Measurements from ENCODE around the gene SLC16A8.

SLC16A8 gene

DNA sequence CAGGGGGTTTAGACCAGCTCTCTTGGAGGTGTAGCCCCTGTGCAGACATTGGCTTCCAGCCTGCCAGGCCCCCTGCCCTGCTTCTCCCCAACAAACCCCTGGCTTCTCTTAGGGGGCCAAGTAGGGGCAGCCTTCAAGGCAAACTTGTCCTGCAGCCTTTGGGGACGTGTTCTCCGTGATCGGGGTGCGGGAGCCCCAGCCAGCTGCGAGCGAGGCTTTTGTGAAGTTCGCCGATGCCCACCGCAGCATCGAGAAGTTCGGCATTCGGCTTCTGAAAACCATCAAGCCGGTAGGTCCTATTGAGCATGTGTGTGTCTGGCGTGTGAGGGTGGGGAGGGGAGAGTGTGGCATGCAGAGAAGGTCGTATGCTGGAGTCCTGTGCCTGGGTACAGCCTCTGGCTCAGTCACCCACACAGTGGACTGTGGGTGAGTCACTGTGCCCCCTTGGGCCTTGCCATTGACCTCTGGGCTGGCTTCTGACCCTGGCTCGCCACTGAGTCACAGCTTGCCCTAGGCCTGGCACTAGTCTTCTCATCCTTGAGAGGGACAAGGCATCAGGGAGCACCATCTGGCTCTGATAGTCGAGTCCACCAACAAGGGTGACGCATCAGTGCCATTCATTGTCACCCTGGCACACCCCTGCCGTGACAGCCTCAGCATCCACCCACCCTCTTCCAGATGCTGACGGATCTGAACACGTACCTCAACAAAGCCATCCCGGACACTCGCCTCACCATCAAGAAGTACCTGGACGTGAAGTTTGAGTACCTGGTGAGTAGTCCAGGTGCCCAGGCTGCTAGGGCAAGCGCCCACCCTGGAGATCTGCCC is 11.4 kb downstream of the SLC16A8 start:
- DNase-seq (ENCODE audit: low spot score): no peak

DNA sequence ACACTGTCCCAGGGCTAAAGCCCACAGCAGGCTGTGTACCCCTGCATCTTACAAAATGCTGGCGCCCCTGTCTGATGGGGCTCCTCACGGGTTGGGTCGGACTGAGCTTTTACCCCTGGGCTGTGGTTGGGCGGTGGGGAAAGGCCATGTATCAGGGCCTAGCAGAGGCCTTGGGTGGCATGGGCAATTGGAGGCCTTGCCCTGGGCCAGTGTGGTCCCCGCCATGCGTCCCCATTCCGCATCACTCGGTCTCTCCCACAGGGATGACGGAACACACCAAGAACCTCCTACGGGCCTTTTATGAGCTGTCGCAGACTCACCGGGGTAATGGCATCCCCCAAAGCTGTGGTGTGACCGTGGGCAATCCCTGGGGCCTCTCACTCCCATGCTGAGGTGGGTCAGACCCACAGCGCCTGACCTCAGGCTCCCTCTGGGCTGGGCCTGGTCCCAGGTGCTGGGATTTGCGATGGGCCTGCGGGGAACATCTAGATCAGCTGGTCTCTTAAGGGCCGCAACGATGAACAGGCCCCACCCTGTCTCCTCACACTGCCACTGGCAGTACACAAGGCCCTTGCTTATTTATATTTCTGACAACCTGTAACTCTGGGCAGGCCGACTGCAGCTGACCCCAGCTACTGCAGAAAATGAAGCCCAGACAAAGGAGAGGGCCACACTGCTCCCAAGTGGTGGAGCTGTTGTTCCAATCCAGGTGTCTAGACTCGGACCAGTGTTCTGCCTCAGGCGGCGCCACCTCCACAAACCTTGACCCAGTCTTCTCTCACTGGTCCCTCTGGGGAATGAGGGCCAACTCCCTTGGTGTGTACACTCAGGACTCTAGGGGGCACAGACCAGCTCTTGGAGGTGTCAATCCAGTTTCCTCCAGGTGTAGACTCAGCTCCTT is 12.3 kb downstream of the SLC16A8 start:
- DNase-seq (ENCODE audit: low spot score): no peak

DNA sequence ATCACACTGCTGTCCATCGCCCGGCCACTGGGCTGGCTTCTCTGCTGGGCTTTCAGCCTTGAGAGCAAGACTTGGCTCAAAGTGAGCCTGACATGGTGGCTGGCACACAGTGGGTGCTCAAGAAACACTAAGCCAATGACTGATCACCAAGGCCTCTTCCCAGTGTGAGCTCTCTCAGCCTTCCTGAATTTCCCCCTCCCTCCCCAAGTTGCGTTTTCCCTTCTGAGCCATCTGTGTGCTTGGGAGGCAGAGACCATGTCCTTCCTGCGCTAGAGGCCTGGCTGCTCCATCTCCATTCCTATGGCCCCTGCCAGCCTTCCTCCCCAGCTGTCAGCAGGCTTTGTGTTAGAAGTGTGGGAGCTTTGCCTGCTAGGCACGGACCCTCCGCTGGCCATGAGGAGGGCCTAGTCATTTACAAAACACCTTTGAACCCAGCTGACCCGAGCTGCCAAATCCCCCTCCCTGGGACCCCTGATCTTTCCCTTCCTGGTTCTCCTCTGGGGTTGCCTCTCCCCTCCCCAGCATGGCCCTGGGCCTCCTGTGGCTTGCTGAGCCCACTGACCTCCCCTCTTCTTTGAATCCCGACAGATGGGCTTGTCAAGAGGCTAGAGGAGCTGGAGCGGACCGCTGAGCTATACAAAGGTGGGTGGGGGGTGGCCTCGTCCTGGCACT is 13.6 kb downstream of the SLC16A8 start:
- no peak for DNase-seq (ENCODE audit: low spot score)

DNA sequence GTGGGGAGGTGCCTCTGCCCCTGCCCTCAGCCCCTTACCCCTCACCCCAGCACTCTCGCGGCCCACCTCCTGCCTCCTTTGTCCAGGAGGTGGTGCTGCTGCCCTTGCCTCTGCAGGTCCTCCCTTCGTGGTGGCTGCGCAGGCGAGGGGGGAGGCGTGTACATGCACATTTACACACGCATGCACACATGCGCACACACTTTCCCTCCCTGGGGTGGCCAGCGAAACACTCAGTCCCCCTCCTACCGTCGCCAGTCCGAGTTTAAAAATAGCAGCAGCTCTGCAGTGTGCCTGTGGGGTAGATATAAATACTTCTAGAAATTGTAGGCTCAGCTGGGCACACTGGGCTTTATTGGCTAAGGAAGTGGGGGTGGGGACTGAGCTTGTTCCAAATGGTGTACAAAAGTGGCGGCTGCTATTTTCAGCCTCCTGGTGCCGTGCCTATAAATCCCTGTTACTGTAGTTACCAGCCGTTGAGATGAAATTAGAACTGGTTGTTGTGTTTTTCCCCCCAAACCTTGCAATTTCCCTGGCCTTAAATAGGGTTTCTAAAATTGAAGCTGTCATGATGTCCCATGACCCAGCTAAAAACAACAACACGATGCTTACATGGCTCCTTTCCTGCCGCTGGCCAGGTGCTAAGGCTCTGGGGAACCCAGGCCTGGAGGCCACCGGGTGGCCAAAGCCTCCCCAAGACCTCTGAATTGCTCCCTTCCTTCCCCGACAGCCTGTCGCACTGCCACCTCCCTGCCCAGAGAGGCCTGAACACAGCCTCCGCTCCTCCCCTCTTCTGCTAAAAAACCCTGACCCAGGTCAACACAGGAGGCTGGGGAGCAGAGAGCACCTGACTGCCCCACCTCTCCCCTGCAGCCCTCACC is 14.4 kb downstream of the SLC16A8 start:
- DNase-seq (ENCODE audit: low spot score): peak; percentile 86

DNA sequence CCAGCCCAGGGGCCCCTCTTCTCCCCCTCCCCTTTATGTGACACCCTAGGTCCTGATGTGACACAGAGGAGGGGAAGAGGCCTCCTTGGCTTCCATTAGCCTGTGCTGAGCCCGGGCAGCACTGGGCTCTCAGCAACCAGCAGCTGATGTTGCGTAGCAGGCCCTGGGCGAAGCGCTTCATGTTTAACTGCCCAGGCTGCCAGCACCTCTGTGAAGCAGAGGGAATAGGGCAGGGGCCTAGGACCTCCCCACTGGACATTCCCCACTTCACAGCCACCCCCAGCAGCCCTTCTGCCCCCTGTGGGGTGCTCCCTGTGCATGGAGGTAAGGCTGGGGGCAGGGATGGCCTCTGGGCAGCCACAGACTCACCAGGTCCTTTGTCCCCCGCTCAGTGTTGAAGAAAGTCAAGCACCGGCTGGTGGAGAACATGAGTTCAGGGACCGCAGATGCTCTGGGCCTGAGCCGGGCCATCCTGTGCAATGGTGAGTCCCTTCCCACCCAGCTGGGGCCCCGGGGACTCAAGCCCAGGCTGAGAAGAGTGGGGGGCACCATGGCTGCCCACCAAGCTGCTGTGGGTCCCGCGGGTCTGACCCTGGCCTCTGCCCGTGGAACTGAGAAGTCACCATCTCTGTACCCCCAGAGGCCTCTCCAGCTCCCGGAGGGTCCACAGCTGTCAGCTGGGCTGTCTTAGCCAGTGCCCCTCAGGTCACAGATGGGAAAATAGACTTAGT is 15.2 kb downstream of the SLC16A8 start:
- DNase-seq (ENCODE audit: low spot score): no peak

DNA sequence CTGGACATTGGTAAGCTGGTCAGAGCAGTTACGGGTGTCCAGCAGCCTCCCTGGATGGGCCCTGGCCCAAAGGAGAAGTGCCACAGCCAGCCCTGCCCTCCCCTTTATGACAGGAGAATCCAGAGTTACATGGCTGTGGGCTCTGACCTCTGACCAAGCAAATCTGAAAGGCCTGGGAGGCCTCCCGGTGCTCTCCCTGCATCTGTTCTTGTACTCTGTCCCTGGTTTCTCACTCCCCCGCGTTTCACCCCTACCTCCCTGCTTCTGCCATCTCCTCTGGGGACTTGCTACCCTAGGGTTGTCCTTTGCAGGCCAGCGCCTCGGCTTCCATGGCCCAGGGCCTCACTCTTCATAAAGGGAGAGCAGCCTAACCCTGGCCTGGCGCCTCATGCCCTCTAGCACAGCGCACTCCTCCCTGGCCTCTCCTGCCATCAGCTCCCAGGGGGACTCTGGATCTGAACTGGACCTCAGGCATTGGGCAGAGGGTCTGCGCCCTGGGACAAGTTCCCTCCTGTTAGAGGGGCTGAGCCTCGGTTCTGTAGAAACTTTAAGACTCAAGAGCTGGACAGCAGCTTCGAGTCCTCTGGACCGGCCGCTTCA is 16.1 kb downstream of the SLC16A8 start:
- no peak for DNase-seq (ENCODE audit: low spot score)

DNA sequence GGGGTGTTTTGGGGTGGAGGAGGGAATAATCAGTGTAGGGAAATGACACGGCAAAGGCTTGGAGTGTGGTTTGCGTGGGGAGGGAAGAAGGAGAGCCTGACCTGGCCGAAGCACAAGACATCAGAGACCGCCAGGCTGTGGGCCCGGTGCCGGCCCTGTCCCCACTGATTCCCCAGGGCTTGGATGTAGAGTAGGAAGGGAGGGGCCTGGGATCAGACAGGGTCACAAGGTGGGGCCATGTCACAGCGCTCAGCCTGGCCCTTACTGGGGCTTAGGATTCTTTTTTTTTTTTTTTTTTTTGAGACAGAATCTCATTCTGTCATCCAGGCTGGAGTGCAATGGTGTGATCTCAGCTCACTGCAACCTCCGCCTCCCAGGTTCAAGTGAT is 17.0 kb downstream of the SLC16A8 start:
- no peak for DNase-seq (ENCODE audit: low spot score)

DNA sequence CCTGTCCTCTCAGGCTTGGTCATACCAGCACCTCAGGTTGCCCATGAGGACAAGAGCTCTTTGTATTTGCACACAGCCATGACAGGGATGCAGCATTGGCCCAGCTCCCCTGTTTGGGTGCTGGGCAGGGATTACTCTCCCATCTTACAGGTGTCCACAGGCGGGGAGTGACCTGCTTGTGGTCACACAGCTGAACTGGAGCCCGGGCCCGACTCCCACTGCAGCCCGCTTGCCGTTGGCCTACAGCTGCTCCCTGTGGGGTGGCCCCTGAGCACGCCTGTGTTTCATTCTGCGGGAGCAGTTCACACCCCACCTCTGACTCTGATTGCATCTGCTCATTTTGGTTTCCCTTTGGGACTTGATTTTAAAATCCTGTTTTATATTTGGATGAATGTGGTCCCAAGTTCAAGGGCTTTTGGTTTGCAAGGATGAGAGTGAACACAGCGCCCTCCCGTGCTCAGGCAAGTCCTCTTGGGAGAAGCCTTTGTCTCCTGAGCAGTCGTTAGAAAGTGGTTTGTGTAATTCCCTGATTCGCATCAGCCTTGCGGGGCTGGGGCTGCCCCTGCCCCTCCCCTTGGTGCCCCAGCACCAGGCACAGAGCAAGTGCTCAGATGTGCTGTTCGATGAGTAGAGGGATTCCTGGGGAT is 17.5 kb downstream of the SLC16A8 start:
- DNase-seq (ENCODE audit: low spot score): no peak

DNA sequence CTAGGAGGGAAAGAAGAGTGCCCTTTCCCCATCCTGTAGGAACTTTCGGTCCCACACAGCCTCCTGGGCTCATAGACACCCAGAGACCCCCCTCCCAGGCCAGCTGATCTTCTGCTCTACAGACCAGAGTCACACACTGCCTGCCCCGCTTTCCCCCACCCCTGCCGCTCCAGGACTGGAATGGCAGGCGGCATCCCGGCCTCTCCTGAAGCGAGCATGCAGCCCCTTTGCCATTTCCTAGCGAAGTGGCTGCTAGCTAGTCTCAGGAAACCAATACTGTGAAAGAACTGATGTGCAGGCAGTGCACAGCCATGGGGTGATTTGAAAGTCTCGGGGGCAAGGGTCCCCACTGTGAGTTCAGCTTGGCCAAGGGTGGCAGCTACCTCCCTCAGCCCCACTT is 18.4 kb downstream of the SLC16A8 start:
- no peak for DNase-seq (ENCODE audit: low spot score)

DNA sequence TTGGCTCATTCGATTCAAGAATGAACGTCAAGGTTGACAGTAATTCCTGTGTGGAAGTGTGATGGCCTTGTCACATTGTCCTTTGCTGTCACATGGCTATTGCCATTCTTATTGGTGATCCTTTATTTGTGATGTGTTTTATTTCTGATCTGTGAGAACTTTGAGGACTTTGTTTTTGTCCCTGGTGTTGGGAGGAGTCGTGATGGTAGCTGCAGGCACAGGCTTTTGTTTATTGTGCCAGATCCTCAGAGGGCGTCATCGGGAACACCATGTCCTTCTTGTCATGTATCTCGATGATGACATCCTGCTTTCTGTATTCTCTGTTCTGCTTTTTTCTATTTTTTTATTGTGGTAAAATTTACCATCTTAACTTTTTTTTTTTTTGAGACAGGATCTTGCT is 21.2 kb downstream of the SLC16A8 start:
- no peak for DNase-seq (ENCODE audit: low spot score)

DNA sequence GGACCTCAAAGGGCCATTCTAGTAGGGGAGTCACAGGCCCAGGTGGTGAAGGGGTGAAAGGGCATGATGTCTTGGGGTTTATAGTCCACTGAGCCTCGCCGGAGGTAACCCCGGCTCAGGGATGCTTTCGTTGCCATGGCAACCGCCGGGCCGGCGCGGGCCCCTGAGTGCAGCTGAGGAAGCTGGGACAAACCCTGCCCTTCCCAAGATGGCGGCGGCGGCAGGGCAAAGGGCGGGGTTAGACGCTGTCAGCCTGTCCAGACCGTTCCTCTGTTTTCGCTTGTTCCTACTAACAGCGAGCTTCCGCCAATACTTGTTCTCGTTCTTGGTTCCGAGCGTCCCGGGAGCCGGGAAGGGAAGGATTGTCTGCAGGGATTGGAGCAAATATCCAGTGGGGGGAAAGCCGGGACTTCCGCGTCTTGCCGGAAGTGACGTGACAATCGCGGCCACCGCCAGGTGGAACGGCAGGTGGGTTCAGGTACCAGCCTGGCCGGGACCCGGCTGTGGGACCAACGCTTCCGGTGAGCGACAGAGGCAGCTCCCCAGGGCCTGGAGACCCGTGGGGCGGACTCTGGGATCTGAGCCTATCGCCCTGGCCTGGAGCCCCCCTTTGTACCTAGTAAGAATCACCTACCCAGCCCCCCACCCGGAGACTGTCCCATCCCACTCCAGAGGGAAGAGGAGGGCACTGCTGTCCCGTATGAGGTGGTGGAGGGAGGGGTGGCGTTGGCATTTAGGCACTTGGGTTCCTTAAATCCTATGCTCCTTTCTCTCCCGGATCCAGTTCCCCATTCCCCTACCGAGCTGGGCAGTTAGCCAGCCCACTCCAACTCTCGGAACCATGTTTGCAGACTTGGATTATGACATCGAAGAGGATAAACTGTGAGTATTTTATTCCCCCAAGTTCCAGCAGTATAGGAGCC is 26.8 kb downstream of the SLC16A8 start, which contains the start of gene PICK1:
PICK1 (plus strand) TSS at position 436 of the 923 bp plus-strand sequence; CDS start at position 842, 406 bp downstream.
- DNase-seq (ENCODE audit: low spot score): peak; percentile 95

DNA sequence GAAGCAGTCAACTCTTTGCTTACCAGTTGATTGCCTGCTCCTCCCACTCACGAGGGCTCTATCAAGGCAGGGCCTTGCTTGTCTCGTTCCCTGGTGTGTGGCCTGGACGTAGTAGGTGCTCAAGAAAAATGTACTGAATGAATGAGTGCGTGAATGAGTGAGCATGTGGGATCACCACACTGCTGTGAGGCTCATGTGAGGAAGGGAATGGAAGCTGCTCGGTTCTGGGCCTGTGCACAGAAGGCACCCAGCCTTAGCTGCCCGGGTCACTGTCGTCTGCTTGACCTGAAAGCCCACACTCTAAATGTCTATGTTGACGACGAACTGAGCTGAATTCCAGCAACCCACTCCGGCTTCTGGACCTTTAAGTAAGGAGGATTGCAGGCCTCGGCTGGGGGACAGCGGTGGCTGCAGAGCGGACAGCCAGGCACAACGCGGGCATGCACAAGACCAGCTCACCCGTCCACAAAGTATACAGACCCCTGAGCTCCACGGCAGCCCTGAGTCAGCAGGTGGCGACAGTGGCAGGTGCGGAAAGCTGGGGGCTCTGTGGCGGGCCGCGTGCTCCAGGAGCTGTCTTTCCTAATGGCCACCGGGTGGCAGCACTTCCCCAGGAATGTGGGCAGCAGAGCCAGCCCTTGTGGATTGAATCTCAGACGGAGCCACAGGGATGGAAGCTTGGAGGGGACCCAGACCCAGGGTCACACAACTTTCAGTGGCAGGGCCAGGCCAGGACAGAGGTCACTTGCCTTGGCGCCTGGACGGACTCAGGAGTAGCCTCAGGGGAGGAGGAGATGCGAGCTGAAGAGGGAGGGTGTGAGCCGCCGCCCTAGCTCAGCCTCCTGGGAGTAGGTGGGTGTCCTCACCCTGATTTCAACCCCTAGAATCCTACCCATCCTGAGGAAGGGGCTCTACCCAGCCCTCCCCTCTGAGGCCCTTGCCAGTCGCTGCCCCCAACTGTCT is 31.8 kb downstream of the SLC16A8 start:
- DNase-seq (ENCODE audit: low spot score): peak; percentile 92

DNA sequence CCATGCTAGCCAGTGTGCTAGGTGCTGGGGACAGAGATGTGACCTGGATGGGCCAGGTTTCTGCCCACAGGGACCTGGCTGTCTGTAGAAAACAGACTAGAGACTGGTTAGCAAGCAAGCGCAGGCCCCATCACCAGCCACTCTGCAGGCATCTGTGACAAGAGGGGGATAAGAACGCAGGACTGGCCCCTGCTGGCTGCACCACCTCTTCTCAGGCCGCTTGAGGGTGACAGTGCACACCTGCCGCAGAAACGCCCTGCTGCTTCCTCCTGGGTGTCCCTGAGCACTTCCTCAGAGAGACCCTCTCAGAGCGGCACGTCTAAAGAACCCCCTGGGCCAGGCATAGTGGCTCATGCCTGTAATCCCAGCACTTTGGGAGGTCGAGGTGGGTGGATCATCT is 32.7 kb downstream of the SLC16A8 start:
- DNase-seq (ENCODE audit: low spot score): no peak

DNA sequence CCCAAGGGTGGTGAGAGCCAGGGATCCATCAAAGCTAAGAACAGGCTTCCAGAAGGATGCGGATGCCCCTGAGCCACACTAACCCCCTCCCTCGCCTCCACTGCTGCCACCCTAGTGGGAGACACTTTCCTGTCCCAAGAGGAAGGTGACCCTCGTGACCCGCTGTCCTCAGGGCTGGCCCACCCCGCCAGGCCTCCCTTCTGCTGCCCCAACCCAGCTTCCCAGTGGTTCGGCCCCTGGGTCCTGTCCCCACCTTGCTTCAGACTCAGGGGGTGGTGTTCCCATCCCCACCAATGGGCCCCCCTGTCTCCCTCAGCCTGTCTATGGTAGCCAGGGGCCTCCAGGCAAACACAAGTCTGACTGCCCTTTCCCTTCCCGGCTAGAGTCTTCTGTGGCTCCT is 33.3 kb downstream of the SLC16A8 start:
- DNase-seq (ENCODE audit: low spot score): no peak

DNA sequence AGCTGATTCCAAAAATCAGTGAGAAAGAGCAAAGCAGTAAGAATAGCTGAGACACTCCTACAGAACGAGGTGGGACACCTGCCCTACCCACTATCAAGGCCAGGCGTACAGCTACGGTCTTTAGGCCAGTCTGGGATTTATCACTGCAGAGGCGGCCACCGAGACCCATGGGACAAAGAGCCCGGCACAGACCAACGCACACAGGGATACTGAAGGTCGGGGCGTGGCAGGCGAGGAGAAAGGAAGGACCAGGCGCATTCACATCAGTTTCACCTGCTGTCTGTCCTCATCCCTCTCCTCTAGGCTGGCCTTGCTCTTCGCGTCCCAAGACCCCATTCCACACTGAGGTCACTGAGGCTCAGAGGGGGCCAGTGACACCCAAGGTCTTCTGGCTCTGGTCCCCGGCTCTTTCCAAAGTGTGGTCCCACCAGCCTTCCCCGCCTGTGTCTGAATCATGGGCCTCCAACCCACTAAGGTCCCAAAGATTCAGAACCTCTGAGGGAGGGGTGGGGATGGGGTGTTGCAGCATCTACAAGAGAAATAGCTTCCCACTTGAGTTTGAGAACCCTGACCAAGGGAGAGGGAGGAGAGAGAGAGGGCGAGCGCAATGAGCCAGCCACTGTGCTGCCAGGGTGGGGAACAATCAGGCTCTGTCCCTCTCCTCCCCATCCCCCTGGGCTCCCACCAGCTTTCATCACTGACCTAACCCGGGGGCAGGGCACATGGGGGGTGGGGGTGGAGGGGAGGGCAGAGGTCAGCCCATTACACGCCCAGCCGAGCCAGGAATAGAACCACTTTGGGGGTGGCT is 34.0 kb downstream of the SLC16A8 start:
- DNase-seq (ENCODE audit: low spot score): no peak

DNA sequence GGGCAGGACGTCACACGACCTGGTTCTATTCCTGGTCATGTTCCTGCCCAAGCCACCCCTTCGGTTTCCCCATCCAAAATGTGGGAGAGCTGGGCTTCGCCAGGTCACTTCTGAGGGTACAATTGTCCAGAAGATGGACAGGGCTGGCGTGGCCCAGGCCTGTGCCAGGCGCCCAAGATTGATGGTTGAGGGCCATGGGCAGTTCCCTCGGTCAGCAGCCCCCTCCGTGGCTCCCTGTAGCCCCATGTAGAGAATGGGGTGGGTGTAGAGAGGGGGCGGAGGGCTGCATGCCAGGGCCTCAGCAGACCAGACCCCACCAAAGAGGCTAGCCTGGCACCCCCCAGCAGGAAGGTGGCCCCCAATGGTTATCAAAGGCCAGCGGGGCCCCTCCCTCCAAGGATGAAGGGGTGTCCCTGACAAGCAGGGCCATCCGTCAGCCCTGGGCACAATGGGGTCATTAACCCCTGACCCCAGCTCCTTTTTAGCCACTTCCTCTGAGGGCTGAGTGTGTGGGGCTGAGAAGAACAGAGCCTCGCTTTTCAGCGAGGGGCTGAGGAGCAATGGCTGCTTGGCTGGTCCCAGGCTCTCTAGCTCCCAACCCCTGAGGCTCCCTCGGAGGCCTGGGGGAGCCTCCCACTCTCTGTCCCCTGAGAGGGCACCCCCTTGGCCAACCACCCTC is 37.8 kb downstream of the SLC16A8 start:
- no peak for DNase-seq (ENCODE audit: low spot score)

All from GM03348 (cell line).